M059J (cell line): ENCODE measurements around the gene NIPSNAP3A. TPM values are rescaled to one million over a fixed set of nuclear protein-coding genes. Genes with fewer than 3 reads are reported as not detected.

Experiments used
- DNase-seq: peaks from one replicate; pipeline ENCODE4 v3.0.0-alpha.2; 2012; ENCODE audit warnings: low read depth
- total RNA-seq: library from RNA; depleted of rRNA; stranded (reverse); fragments of >200 nt; shearing (Covaris generic); gene quantifications from 2 replicates; pipeline ENCODE4 v1.2.3, GENCODE V29; 2014; rRNA removed

NIPSNAP3A gene
- total RNA-seq, 1 experiment from 2014 or later: 85.4 TPM

- peak; percentile 63 for DNase-seq
These were observed 60.6 kb downstream of the NIPSNAP3A start for GRCh38 chr9:104808035-104808614.

Other genes starting within 250 kb of the NIPSNAP3A start
- gene OR13F1, start 243.4 kb upstream of the NIPSNAP3A start, total RNA-seq: not detected in 2 replicates
- not detected in 2 replicates for gene OR13C4, start 220.5 kb upstream of the NIPSNAP3A start, total RNA-seq
- gene OR13C3, start 210.8 kb upstream of the NIPSNAP3A start, total RNA-seq: not detected in 2 replicates
- gene OR13C8, start 178.5 kb upstream of the NIPSNAP3A start, total RNA-seq: not detected in 2 replicates
- not detected in 2 replicates for gene OR13C5, start 148.3 kb upstream of the NIPSNAP3A start, total RNA-seq
- not detected in 2 replicates for gene OR13C2, start 142.1 kb upstream of the NIPSNAP3A start, total RNA-seq
- not detected in 2 replicates for gene OR13C9, start 129.5 kb upstream of the NIPSNAP3A start, total RNA-seq
- gene OR13D1, start 53.2 kb upstream of the NIPSNAP3A start, total RNA-seq: not detected in 2 replicates
- 0.79 and 1.0 TPM in 2 replicates for gene NIPSNAP3B, start 16.4 kb downstream of the NIPSNAP3A start, total RNA-seq
- 5.2 and 7.7 TPM in 2 replicates for gene ABCA1, start 180.5 kb downstream of the NIPSNAP3A start, total RNA-seq